ENCODE measurements around the gene AP2S1. TPM values are rescaled to one million over a fixed set of nuclear protein-coding genes. Genes with fewer than 3 reads are reported as not detected.

The AP2S1 gene
- total and polyA plus RNA-seq, 2 of the 8 experiments (the other 6 are each of a cell fraction or from before 2014, with no cell fraction given), result 195 to 211 TPM

DNA sequence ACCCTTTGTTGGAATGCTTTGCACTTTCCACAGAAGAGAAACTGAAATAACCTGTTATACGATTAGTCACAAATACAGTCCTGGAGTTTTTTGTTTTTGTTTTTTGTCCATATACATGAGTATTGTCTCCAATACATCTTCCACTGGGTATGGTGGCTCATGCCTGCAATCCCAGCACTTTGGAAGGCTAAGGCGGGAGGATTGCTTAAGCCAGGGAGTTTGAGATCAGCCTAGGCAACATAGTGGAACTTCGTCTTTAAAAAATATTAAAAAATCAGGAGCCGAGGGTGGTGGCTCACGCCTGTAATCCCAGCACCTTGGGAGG lies 25.0 kb downstream of the AP2S1 start (continued):
- TF ChIP-seq CHD7 (IDR thresholded peaks at IDR 0.05; ENCODE audit: insufficient replicate concordance, low read length) (no peak), NANOG (IDR thresholded peaks at IDR 0.05; ENCODE audit: insufficient read depth, low read depth, low read length, poor library complexity, severe bottlenecking) (no peak), SUZ12 (IDR thresholded peaks at IDR 0.05; ENCODE audit: low read length) (no peak), SIN3A (conservative IDR thresholded peaks at IDR 0.05 in 1 of 2, IDR thresholded peaks at IDR 0.05 in 1 of 2; ENCODE audit: low read depth in 1 of 2, low read length in 2 of 2) (no peak)

Data from H1 (cell line).